HEK293 (cell line): ENCODE measurements around the gene PDE4B.
"Not testable (repeated sequence)": the region's sequence is repeated elsewhere in the genome, so short reads cannot be mapped to it uniquely, and the experiment has no call there.

Experiments used
- CTCF ChIA-PET: fragments of 350-600 bp; formaldehyde crosslinking; extraction: SDS; loops from one replicate; lab custom pipeline; 2021; ENCODE audit warnings: antibody characterized with exemption; lab: Yijun Ruan, JAX
- POLR2A ChIA-PET: fragments of 300-600 bp; formaldehyde crosslinking; extraction: SDS; loops from one replicate; lab custom pipeline; 2020; ENCODE audit warnings: antibody characterized with exemption, inconsistent platforms; lab: Yijun Ruan, JAX
- H3K27ac ChIP-seq: fragments of 200-500 bp; sonication (Bioruptor generic); 2 replicates; pipeline ENCODE4 v1.5.1; 2014; ENCODE audit warnings: low read depth, low read length, control low read depth, inconsistent platforms; ENCODE audit errors: extremely low read depth
- H3K36me3 ChIP-seq, 2 experiments: fragments of 200-500 bp in 1 of 2; sonication (Bioruptor generic) in 1 of 2; 1 replicate in 1 of 2; 2 replicates in 1 of 2; pipeline ENCODE4 v1.5.1; 2014 to 2017; ENCODE audit warnings: inconsistent platforms in 2 of 2, low read length in 2 of 2; ENCODE audit not compliant: control insufficient read depth in 2 of 2, insufficient read depth in 1 of 2
- H3K4me1 ChIP-seq: fragments of 200-500 bp; sonication (Bioruptor generic); 2 replicates; pipeline ENCODE4 v1.5.1; 2014; ENCODE audit warnings: mild to moderate bottlenecking, low read length, inconsistent platforms; ENCODE audit not compliant: control insufficient read depth, insufficient read depth
- H3K4me3 ChIP-seq: 2 replicates; pipeline ENCODE4 v1.5.1; 2011; ENCODE audit warnings: low read depth, mild to moderate bottlenecking, control low read depth, low read length, moderate library complexity
- H3K9me3 ChIP-seq: fragments of 200-500 bp; sonication (Bioruptor generic); 2 replicates; pipeline ENCODE4 v1.5.1; 2014; ENCODE audit warnings: low read depth, low read length, inconsistent platforms; ENCODE audit not compliant: control insufficient read depth, insufficient read depth
- EGR2 ChIP-seq: fragments of 450-650 bp; formaldehyde crosslinking; IDR thresholded peaks from 2 replicates; pipeline ENCODE4 v1.5.1; 2016; ENCODE audit warnings: low read depth, missing biosample characterization, missing genetic modification characterization
- FEZF1 ChIP-seq: fragments of 450-650 bp; formaldehyde crosslinking; IDR thresholded peaks from 2 replicates; pipeline ENCODE4 v1.5.1; 2016; ENCODE audit warnings: missing biosample characterization, missing genetic modification characterization
- KLF16 ChIP-seq: fragments of 450-650 bp; formaldehyde crosslinking; IDR thresholded peaks from 2 replicates; pipeline ENCODE4 v1.5.1; 2017; ENCODE audit warnings: missing biosample characterization, missing genetic modification characterization
- PRDM2 ChIP-seq: fragments of 450-650 bp; formaldehyde crosslinking; IDR thresholded peaks from 2 replicates; pipeline ENCODE4 v1.5.1; 2016; ENCODE audit warnings: missing biosample characterization, missing genetic modification characterization, borderline replicate concordance
- PRDM6 ChIP-seq: fragments of 450-650 bp; formaldehyde crosslinking; IDR thresholded peaks from 2 replicates; pipeline ENCODE4 v1.5.1; 2017; ENCODE audit warnings: missing biosample characterization, missing genetic modification characterization
- WT1 ChIP-seq: fragments of 450-650 bp; formaldehyde crosslinking; IDR thresholded peaks from 2 replicates; pipeline ENCODE4 v1.5.1; 2016; ENCODE audit warnings: missing biosample characterization, missing genetic modification characterization
- ZBTB44 ChIP-seq: fragments of 450-650 bp; IDR thresholded peaks from 2 replicates; pipeline ENCODE4 v1.5.1; 2018; ENCODE audit warnings: missing biosample characterization, mild to moderate bottlenecking, missing genetic modification characterization
- ZNF280D ChIP-seq: fragments of 450-650 bp; formaldehyde crosslinking; IDR thresholded peaks from 2 replicates; pipeline ENCODE4 v1.5.1; 2016; ENCODE audit warnings: missing biosample characterization, missing genetic modification characterization
- ZNF311 ChIP-seq: fragments of 450-650 bp; formaldehyde crosslinking; IDR thresholded peaks from 2 replicates; pipeline ENCODE4 v1.5.1; 2017; ENCODE audit warnings: missing biosample characterization, missing genetic modification characterization, borderline replicate concordance
- ZNF362 ChIP-seq: fragments of 450-650 bp; formaldehyde crosslinking; IDR thresholded peaks from 2 replicates; pipeline ENCODE4 v1.5.1; 2016; ENCODE audit warnings: missing biosample characterization, missing genetic modification characterization
- ZNF510 ChIP-seq: fragments of 450-650 bp; formaldehyde crosslinking; IDR thresholded peaks from 2 replicates; pipeline ENCODE4 v1.5.1; 2018; ENCODE audit warnings: mild to moderate bottlenecking, missing genetic modification characterization, missing biosample characterization; ENCODE audit not compliant: insufficient replicate concordance
- ZNF549 ChIP-seq: fragments of 450-650 bp; IDR thresholded peaks from 2 replicates; pipeline ENCODE4 v1.5.1; 2018; ENCODE audit warnings: missing biosample characterization, missing genetic modification characterization, mild to moderate bottlenecking, inconsistent platforms, moderate library complexity
- ZNF626 ChIP-seq: fragments of 450-650 bp; sonication (Bioruptor Pico); formaldehyde crosslinking; IDR thresholded peaks from 2 replicates; pipeline ENCODE4 v1.5.1; 2018; ENCODE audit warnings: missing biosample characterization, missing genetic modification characterization, inconsistent platforms
- ZNF639 ChIP-seq: fragments of 450-650 bp; formaldehyde crosslinking; IDR thresholded peaks from 2 replicates; pipeline ENCODE4 v1.5.1; 2016; ENCODE audit warnings: missing biosample characterization, missing genetic modification characterization
- ZNF664 ChIP-seq: fragments of 450-650 bp; formaldehyde crosslinking; IDR thresholded peaks from 2 replicates; pipeline ENCODE4 v1.5.1; 2016; ENCODE audit warnings: missing biosample characterization, missing genetic modification characterization
- ZNF777 ChIP-seq: fragments of 450-650 bp; formaldehyde crosslinking; IDR thresholded peaks from 2 replicates; pipeline ENCODE4 v1.5.1; 2017; ENCODE audit warnings: missing biosample characterization, missing genetic modification characterization, borderline replicate concordance

The PDE4B gene

GRCh38 chr1:65846866-65847265 is 54.2 kb downstream of the PDE4B start:
- Histone ChIP-seq H3K27ac (no peak overlapping the region), H3K4me1 (no peaks in the 10 kb centered on the region)
- CTCF ChIA-PET: no interaction called here

GRCh38 chr1:65850281-65850680 is 57.6 kb downstream of the PDE4B start:
- no peaks in the 10 kb centered on the region for H3K36me3 ChIP-seq
- ChIA-PET CTCF (interaction anchor here (0.6 kb wide), 1 partner anchor 19 kb away, joined by 3 read pairs; no protein-coding TSS in a partner anchor), POLR2A (no interaction called here)
- no peaks in the 10 kb centered on the region for H3K4me1 ChIP-seq
- H3K27ac ChIP-seq: no peak overlapping the region
- no peak overlapping the region for H3K4me3 ChIP-seq
- TF ChIP-seq KLF16 (tag by site-specific recombination) (no peak), PRDM2 (tag by site-specific recombination) (no peak), ZNF362 (no peak), ZNF311 (tag by site-specific recombination) (no peak), ZNF639 (tag by site-specific recombination) (no peak), ZNF280D (tag by site-specific recombination) (no peak), ZNF510 (tag by site-specific recombination) (no peak), PRDM6 (tag by site-specific recombination) (no peak), ZBTB44 (tag by site-specific recombination) (no peak), EGR2 (no peak), ZNF626 (tag by site-specific recombination) (no peak), WT1 (no peak), ZNF777 (tag by site-specific recombination) (no peak)
- H3K9me3 ChIP-seq: no peaks in the 10 kb centered on the region

More at GRCh38 chr1:65846866-65847265, 54.2 kb downstream of the PDE4B start:
- H3K4me3 ChIP-seq: no peak overlapping the region
- no peaks in the 10 kb centered on the region for H3K9me3 ChIP-seq
- POLR2A ChIA-PET: no interaction called here
- TF ChIP-seq FEZF1: no peak
- TF ChIP-seq ZNF549 (tag by site-specific recombination): no peak
- TF ChIP-seq ZNF664 (tag by site-specific recombination): no peak
- no peaks in the 10 kb centered on the region for H3K36me3 ChIP-seq

GRCh38 chr1:65856591-65856990 is 63.9 kb downstream of the PDE4B start:
- H3K27ac ChIP-seq, H3K4me1 ChIP-seq, H3K36me3 ChIP-seq, CTCF ChIA-PET, H3K9me3 ChIP-seq, H3K4me3 ChIP-seq, POLR2A ChIA-PET: not testable (repeated sequence)
